Ecto neural progenitor cell (in vitro differentiated cells): ENCODE results near the gene NANOS3.

ENCODE experiments used
- DNase-seq: peaks from one replicate; pipeline ENCODE4 v3.0.0-alpha.2; 2018; ENCODE audit warnings: low spot score

The NANOS3 gene

DNA sequence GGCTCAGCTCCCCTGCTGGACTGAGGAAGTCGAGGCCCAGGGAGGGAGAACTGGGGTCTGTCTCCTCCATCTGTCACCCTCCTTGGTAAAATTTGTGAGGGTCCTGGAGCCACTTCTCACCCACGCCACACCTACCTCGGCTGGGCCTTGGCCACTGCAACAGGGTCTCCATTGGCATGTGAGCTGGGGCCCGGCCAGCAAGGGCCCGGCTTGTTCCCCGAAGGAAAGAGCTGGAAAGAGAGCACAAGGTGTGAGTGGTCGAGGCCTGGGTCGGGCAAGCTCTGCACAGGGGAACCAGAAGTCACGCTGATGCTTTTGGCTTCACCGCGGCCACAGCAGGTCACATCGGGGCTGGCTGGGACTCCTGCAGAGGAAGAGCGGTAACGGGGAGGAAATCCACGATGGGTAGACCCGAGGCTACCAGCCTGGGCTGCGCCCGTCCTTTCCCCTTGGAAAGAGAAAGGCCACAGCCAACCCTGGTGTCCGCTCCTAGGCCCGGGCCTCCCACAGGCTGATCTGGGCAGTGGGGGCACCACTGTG, 9.0 kb downstream of the NANOS3 start:
- DNase-seq: no peak

GRCh38 chr19:13887018-13887436, 10.1 kb downstream of the NANOS3 start:
- DNase-seq: no peak

DNA sequence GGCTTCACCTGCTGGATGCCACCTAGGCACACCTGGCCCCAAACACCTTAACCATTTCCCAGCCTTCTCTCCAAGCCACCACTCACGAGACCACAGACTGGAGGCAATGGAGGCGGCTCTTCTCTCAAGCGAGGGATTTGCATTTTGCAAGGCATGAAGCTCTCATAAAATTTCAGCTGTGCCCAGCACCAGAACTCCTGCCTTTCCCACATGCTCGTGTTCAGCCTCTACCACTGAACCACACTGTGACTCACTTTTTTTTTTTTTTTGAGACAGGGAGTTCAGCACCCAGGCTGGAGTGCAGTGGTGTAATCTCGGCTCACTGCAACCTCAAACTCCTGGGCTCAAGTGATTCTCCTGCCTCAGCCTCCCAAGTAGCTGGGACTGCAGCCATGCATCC, 10.6 kb downstream of the NANOS3 start:
- DNase-seq: no peak

DNA sequence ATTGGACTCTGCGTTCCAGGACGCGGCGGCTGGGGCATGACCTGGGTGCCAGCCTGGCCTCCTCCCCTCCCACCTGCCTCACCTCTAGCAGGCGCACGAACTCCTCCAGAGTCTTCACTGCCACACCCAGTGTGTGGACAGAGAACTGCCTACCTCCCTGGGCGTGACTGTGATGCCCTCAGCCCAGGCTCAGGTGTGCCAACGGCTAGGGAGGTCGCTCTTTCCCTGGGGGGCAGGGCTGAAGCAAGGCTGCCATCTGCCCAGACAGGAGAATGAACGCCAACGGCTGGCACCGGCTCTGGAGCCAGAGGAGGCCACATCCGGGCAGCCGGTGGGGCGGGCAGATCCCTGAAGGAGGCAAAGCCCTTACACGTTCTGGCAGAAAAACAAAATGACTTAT, 11.3 kb downstream of the NANOS3 start:
- no peak for DNase-seq

DNA sequence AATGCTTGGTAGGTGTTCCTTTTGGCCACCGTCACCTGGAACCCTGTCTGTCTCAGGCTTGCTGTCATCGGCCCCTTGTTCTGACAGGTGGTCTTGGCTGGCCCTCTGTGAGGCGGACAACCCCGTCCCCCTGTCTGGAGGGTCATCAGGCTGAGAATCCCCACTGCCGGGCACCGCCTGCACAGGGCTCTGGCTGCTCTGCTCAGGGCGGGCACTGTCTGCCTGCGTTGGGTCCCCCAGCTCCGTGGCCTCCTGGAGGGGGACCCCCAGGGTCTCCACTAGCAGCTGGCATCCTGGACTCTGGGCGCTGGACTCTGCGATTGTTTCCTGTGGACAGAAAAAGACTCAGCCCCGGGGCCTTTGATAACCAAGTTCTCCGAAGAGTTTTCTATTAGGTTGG, 13.2 kb downstream of the NANOS3 start:
- no peak for DNase-seq

DNA sequence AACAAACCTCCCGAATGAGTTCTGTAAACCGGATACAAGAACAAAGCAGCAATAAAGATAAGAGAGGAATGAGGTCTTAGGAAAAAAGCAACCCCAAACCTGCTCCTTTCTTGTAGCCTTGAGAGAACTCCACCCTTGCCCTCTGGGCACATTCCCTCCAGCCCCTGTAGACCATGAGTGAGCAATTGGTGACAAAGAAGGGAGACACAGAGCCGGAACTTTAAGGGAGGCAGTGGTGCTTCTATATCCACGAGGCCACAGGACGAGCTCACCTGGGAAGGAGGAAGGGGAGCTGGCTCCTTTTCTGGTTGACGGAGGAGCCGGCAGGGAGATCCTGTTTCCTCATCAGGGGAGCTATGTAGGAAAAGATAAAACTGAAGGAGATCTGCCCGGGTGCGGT, 15.9 kb downstream of the NANOS3 start:
- no peak for DNase-seq

DNA sequence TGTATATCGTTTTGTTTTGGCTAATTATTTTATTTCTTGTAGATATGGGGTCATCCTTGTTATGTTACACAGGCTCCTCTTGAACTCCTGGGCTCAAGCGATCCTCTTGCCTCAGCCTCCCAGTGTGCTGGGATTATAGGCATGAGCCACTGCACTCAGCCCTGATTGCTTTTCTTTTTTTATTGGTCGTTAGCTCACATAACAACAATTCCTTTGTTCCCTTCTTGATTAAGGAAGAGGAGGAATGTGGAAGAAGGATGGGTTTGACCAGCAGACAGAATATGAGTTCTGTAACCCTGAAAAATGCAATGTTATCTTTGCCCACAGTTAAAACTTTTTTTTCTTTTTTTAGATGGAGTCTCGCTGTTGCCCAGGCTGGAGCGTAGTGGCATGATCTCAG, 17.6 kb downstream of the NANOS3 start:
- no peak for DNase-seq

DNA sequence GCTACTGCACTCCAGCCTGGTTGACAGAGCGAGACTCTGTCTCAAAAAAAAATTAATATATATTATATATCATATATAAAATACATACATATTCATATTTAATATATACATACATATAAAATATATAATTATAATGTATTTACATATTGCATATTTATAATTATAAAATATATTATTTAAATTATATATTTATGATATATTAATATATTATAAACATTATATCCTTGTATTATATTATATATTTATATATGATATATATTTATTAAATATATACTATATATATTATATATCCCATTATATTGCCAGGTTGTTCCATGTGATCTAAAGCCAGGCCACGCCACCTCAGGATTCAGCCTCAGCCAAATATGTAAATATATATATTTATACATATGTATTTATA, 19.3 kb downstream of the NANOS3 start:
- DNase-seq: no peak

DNA sequence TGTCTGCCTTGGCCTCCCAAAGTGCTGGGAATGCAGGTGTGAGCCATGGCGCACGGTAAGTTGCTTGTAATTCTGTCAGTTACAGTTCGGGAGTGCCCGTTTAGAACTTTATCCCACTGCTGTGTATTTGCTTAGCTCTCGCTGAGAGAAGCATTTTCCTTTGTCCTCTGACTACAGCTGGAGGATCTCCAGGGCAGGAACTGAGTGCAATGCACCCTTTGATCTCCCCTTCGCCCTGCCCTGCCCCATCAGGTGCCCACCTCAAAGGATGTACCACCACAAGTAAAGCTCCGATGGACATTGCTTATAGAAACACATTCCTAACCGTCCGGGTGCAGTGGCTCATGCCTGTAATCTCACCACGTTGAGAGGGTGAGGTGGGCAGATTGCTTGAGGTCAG, 22.5 kb downstream of the NANOS3 start:
- no peak for DNase-seq

GRCh38 chr19:13899912-13900584, 23.1 kb downstream of the NANOS3 start:
- no peak for DNase-seq

DNA sequence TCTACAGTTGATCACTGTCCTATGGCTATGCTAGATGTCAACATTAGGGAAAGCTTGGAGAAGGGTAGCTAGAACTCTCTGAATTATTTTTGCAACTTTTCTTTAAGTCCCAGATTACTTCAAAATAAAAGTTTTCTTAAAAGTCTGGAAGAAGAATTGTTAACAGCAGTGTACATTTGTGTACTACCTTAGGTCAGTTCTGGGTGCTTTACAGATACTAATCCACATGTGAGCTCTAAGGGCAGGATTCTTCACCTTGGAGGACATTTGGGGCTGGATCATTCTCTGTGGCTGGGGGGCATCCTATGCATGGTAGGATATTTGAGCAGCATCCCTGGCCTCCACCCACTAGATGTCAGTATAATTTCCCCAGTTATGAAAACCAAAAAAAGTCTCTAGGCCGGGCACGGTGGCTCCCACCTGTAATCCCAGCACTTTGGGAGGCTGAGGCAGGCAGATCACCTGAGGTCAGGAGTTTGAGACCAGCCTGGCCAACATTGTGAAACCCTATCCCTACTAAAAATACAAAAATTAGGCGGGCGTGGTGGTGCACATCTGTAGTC, 26.1 kb downstream of the NANOS3 start:
- no peak for DNase-seq

GRCh38 chr19:13905634-13906520, 28.9 kb downstream of the NANOS3 start, which contains the start of the genes BRME1 and CC2D1A:
TSS of gene BRME1 (minus strand) at chr19:13906117. CDS start at chr19:13904892, 1,225 bp downstream.
TSS of gene CC2D1A (plus strand) at chr19:13906201. CDS start at chr19:13906442, 241 bp downstream.
- peak; percentile 96 for DNase-seq

DNA sequence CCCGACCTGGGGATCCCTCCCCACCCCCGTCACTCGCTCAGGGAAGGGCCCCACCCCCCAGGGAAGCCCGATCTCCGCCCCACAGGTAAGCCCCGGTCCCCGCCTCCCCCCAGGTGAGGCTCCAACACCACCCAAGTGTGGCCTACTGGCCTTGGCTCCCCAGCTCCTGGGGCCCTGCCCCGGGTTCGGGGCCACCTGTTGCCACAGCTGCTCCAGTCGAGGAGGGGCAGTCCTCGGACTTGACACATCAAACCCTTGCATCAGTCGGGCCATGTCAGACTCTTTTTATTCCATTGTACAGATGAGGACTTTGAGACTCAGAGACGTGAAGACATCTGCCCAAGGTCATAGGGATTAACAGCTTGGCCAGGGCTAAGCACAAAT, 29.6 kb downstream of the NANOS3 start:
- no peak for DNase-seq

DNA sequence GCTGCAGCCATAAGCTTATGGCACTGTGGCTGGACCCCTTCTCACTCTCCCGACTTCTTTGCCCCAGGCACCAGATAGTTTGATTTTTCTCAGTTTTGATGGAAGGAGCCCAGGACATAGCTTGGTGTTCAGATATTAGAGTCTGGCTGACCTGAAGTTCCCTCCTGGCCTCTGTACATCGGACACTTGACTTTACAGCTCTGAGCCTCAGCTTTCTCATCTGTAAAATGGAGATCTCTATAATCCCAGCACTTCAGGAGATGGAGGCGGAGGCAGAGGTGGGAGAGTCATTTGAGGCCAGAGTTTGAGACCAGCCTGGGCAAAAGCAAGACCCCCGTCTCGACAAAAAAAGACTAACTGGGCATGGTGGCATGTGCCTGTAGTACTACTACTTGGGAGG, 30.0 kb downstream of the NANOS3 start:
- DNase-seq: no peak

- no peak for DNase-seq
Observed at GRCh38 chr19:13908674-13909073, 31.7 kb downstream of the NANOS3 start.

GRCh38 chr19:13909430-13909829, 32.5 kb downstream of the NANOS3 start:
- no peak for DNase-seq

DNA sequence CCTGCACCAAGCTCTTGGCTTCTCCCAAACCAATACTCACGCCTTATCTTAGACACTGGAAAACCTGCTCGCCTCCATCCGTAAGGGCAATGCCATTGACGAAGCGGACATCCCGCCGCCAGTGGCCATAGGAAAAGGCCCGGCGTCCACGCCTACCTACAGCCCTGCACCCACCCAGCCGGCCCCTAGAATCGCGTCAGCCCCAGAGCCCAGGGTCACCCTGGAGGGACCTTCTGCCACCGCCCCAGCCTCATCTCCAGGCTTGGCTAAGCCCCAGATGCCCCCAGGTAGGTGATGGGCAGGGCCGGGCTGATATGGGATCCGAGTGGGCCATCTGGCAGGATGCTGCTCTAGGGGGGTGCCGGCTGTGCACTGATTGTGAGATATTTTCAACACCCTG, 36.4 kb downstream of the NANOS3 start:
- no peak for DNase-seq

GRCh38 chr19:13914777-13915176, 37.8 kb downstream of the NANOS3 start:
- no peak for DNase-seq

- no peak for DNase-seq
Observed at GRCh38 chr19:13917888-13918406, 41.0 kb downstream of the NANOS3 start.

- no peak for DNase-seq
Observed at GRCh38 chr19:13918726-13919411, 41.9 kb downstream of the NANOS3 start.

DNA sequence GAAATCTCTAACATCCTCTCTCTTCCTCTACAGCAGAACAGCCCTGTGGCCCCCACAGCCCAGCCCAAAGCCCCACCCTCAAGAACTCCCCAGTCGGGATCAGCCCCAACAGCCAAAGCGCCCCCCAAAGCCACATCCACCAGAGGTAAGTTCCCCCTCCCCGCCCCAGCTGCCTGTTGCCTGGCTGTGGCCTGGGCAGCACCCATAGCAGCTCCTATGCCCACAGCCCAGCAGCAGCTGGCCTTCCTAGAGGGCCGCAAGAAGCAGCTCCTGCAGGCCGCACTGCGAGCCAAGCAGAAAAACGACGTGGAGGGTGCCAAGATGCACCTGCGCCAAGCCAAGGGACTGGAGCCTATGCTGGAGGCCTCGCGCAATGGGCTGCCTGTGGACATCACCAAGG, 43.6 kb downstream of the NANOS3 start:
- no peak for DNase-seq
